Measurements from ENCODE around the gene TOR4A.

Gene TOR4A

GRCh38 chr9:137280474-137281344 is 3.2 kb downstream of the TOR4A start:
- Histone ChIP-seq H3K4me3 (replicated peaks; ENCODE audit: insufficient read depth, low read length) (no peak overlapping the region), H3K27ac (replicated peaks) (no peak overlapping the region), H3K27me3 (ENCODE audit: insufficient read depth, poor library complexity, severe bottlenecking) (no peaks in the 10 kb centered on the region)
- TF ChIP-seq POLR2AphosphoS5 (IDR thresholded peaks at IDR 0.05; ENCODE audit: low read depth) (no peak), GABPA (IDR thresholded peaks at IDR 0.05; ENCODE audit: low read depth) (no peak), SPI1 (IDR thresholded peaks at IDR 0.05; ENCODE audit: borderline replicate concordance, low read depth) (no peak), REST (IDR thresholded peaks at IDR 0.05; ENCODE audit: insufficient replicate concordance, low read depth) (no peak), CTCF (IDR thresholded peaks at IDR 0.05; ENCODE audit: insufficient read depth, low read length) (no peak)
- no peak for DNase-seq (ENCODE audit: low read depth in 1 of 2, low spot score in 1 of 2)

- Histone ChIP-seq H3K27ac (replicated peaks) (no peak overlapping the region), H3K27me3 (ENCODE audit: insufficient read depth, poor library complexity, severe bottlenecking) (no peaks in the 10 kb centered on the region), H3K4me3 (replicated peaks; ENCODE audit: insufficient read depth, low read length) (no peak overlapping the region)
- TF ChIP-seq SPI1 (IDR thresholded peaks at IDR 0.05; ENCODE audit: borderline replicate concordance, low read depth) (no peak), POLR2AphosphoS5 (IDR thresholded peaks at IDR 0.05; ENCODE audit: low read depth) (no peak), REST (IDR thresholded peaks at IDR 0.05; ENCODE audit: insufficient replicate concordance, low read depth) (no peak), CTCF (IDR thresholded peaks at IDR 0.05; ENCODE audit: insufficient read depth, low read length) (no peak), GABPA (IDR thresholded peaks at IDR 0.05; ENCODE audit: low read depth) (no peak)
- no peak for DNase-seq (ENCODE audit: low read depth in 1 of 2, low spot score in 1 of 2)
These were observed 4.0 kb downstream of the TOR4A start for GRCh38 chr9:137281345-137282116.

DNA sequence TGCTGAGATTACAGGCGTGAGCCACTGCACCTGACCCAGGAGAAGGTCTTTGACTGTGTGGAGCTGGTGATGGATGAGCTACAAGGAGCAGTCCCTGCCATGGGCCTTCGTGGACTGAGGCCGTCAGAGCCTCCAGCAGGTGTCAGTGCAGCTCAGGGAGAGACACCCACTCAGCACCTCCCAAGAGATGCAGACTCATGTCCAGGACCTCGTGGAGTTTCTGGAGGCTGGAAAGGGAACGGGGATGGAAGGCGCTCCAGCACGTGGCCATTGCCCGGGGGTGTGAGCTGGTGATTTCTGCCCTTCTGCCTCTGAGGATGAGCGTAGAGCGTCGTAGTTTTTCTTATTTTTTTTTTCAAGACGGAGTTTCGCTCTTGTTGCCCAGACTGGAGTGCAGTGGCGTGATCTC is 9.5 kb downstream of the TOR4A start:
- DNase-seq (ENCODE audit: low read depth in 1 of 2, low spot score in 1 of 2): peak in 1 of 2 experiments; percentile 63
- Histone ChIP-seq H3K4me3 (replicated peaks; ENCODE audit: insufficient read depth, low read length) (no peak overlapping the region), H3K27me3 (ENCODE audit: insufficient read depth, poor library complexity, severe bottlenecking) (no peaks in the 10 kb centered on the region), H3K27ac (replicated peaks) (no peak overlapping the region)
- TF ChIP-seq CTCF (IDR thresholded peaks at IDR 0.05; ENCODE audit: insufficient read depth, low read length): peak; percentile 49
- TF ChIP-seq POLR2AphosphoS5 (IDR thresholded peaks at IDR 0.05; ENCODE audit: low read depth): no peak

All from HL-60 (cell line).